Naive thymus-derived CD4-positive, alpha-beta T cell (primary cell): ENCODE results near the gene NSDHL. TPM values are rescaled to one million over a fixed set of nuclear protein-coding genes. Genes with fewer than 3 reads are reported as not detected.

Experiments used
- ATAC-seq: fragments of 150-1000 bp; cut with Tn5 transposase; 2 replicates; pipeline ENCODE4 v1.10.0; 2021; ENCODE audit warnings: mild to moderate bottlenecking, moderate library complexity
- CTCF ChIA-PET: fragments of 350-600 bp; sonication (Branson Sonifier 250); formaldehyde crosslinking; loops from one replicate; lab custom pipeline; 2021; ENCODE audit warnings: antibody characterized with exemption; lab: Charles Lee
- POLR2A ChIA-PET: fragments of 350-600 bp; sonication (Branson Sonifier 250); formaldehyde crosslinking; loops from one replicate; lab custom pipeline; 2021; ENCODE audit warnings: antibody characterized with exemption, inconsistent platforms; lab: Charles Lee
- DNase-seq, 9 donors: peaks; one replicate each; pipeline versions ENCODE4 v3.0.0 to v3.0.0-alpha.2; 2020 to 2022; ENCODE audit warnings: mixed read lengths in 1 of 9
- H3K27ac ChIP-seq: one replicate; pipeline ENCODE4 v1.7.0; 2013; ENCODE audit warnings: mild to moderate bottlenecking, low read depth, low read length, moderate library complexity
- H3K27me3 ChIP-seq, 2 donors: one replicate each; pipeline ENCODE4 v1.7.0; 2013; ENCODE audit warnings: low read length in 2 of 2, mild to moderate bottlenecking in 2 of 2, moderate library complexity in 2 of 2; ENCODE audit not compliant: control insufficient read depth in 2 of 2, insufficient read depth in 2 of 2
- H3K36me3 ChIP-seq, 3 experiments: 1 replicate in 2 of 3; 2 replicates in 1 of 3; pipeline ENCODE4 v1.7.0; 2013; ENCODE audit warnings: low read length in 3 of 3, mild to moderate bottlenecking in 3 of 3, moderate library complexity in 1 of 3; ENCODE audit not compliant: insufficient read depth in 3 of 3, control insufficient read depth in 2 of 3
- H3K4me1 ChIP-seq, 2 donors: one replicate each; pipeline ENCODE4 v1.7.0; 2013; ENCODE audit warnings: low read length in 2 of 2, mild to moderate bottlenecking in 2 of 2, moderate library complexity in 1 of 2; ENCODE audit not compliant: control insufficient read depth in 2 of 2, insufficient read depth in 2 of 2
- H3K4me3 ChIP-seq: 2 replicates; pipeline ENCODE4 v1.7.0; 2013; ENCODE audit warnings: mild to moderate bottlenecking, low read length
- H3K9me3 ChIP-seq, 3 experiments: 1 replicate in 2 of 3; 2 replicates in 1 of 3; pipeline ENCODE4 v1.7.0; 2013; ENCODE audit warnings: low read length in 3 of 3; ENCODE audit not compliant: control insufficient read depth in 2 of 3
- H3K27ac Mint-ChIP-seq, 9 donors: one replicate each; pipeline ENCODE4 v1.8.0; 2020 to 2022; ENCODE audit warnings: mixed read lengths in 9 of 9, mild to moderate bottlenecking in 8 of 9, moderate library complexity in 5 of 9, inconsistent platforms in 2 of 9
- H3K27me3 Mint-ChIP-seq, 5 donors: one replicate each; pipeline ENCODE4 v1.8.0; 2021 to 2022; ENCODE audit warnings: mixed read lengths in 5 of 5, mild to moderate bottlenecking in 1 of 5
- H3K36me3 Mint-ChIP-seq, 5 donors: one replicate each; pipeline ENCODE4 v1.8.0; 2020 to 2022; ENCODE audit warnings: mixed read lengths in 5 of 5, mild to moderate bottlenecking in 3 of 5, inconsistent platforms in 1 of 5
- H3K4me1 Mint-ChIP-seq, 7 donors: one replicate each; pipeline ENCODE4 v1.8.0; 2020 to 2022; ENCODE audit warnings: mixed read lengths in 7 of 7, mild to moderate bottlenecking in 3 of 7, inconsistent platforms in 1 of 7
- H3K4me3 Mint-ChIP-seq, 10 donors: one replicate each; pipeline ENCODE4 v1.8.0; 2020 to 2022; ENCODE audit warnings: mild to moderate bottlenecking in 10 of 10, mixed read lengths in 10 of 10, moderate library complexity in 6 of 10, inconsistent platforms in 2 of 10
- H3K9me3 Mint-ChIP-seq, 11 donors: one replicate each; pipeline ENCODE4 v1.8.0; 2020 to 2022; ENCODE audit warnings: mixed read lengths in 11 of 11, mild to moderate bottlenecking in 4 of 11, inconsistent platforms in 1 of 11, moderate library complexity in 1 of 11
- intact Hi-C, 2 donors: fragments of 100-400 bp; cut with micrococcal nuclease; formaldehyde crosslinking; loops; one replicate each; pipeline ENCODE4 v1.15.1; 2023
- polyA plus RNA-seq, 2 donors: library from polyadenylated mRNA; unstranded; fragments of 300-500 nt; fragmentation: Illumina TruSeq; gene quantifications; one replicate each; pipeline ENCODE4 v1.2.3, GENCODE V29; 2021
- total RNA-seq, 6 experiments: library from RNA in 5 of 6; stranded (reverse) in 5 of 6; gene quantifications; 1 replicate in 5 of 6; 2 replicates in 1 of 6; pipeline ENCODE4 v1.2.3 and lab custom pipeline; 2021 to 2026

NSDHL gene
- total and polyA plus RNA-seq, 7 experiments from 2014 or later, result 3.3 to 14.6 (median 7.2) TPM

DNA sequence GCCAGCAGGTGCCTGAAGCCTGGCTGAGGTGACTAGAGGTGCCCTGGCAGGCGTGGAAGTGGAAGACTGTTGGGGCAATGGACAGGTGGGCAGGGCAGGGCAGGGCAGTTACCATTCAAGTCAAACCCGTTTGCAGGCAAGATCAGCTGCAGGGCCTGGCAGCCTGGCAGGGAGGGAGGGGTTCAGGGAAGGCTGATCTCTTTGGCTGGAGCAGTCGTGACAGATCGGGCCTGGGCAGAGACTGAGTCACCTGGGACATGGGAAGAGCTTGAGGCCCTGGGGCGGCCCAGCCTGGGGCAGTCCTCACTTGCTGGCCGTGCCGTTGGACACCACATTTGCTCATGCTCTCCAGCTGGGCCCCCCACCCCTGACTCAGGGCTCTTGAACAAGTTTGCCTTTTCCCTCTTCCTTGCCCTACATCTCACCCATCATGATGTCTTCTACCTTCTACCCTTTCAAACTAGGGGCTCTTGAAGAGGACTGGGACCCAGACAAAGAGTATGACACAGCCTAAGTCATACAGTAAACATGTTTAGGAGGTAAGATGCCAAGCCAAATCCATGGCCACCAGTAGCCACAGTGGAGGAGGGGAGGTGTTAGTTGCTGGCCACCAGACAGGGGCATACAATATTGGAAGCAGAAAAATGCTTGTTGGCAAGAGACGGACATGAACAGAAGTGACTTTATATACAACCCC lies 65.0 kb downstream of the NSDHL start:
- no peaks in the 10 kb centered on the region for H3K9me3 ChIP-seq
- DNase-seq (no peak), ATAC-seq (no peak)
- H3K36me3 ChIP-seq, result no peaks in the 10 kb centered on the region
- no peaks in the 10 kb centered on the region for H3K27me3 ChIP-seq
- CTCF ChIA-PET, result no interaction called here
- no peak overlapping the region for H3K27ac Mint-ChIP-seq
- no peaks in the 10 kb centered on the region for H3K36me3 Mint-ChIP-seq
- H3K4me1 Mint-ChIP-seq, result peaks cover 0 to 8% (median 4%) of the 10 kb centered on the region in 7 donors
- H3K27ac ChIP-seq, result no peak overlapping the region
- no peak overlapping the region for H3K4me3 ChIP-seq
- peaks cover 15 to 24% (median 17%) of the 10 kb centered on the region in 5 donors for H3K27me3 Mint-ChIP-seq
- intact Hi-C loops, result no loop called here
- no peaks in the 10 kb centered on the region for H3K9me3 Mint-ChIP-seq
- H3K4me3 Mint-ChIP-seq, result no peak overlapping the region
- POLR2A ChIA-PET, result no interaction called here
- no peaks in the 10 kb centered on the region for H3K4me1 ChIP-seq

DNA sequence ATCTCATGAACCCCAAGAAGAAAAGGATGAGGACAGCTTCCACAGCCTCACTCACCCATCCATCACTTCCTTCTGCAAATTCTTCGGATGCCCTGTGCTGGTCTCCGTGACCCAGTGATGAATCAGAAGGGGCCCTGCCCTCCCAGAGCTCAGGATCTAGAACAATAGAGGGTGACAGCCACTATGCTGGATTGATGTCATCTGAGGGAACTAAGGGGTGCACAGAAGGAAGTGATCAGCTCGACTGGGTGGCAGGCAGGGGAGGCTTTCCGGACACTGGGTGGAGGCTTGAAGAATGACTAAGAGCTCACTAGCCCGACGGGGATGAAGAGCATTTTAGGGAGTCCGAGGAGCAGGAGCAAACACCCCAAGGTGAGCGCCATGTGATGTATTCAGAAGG lies 65.6 kb downstream of the NSDHL start:
- no peak overlapping the region for H3K4me3 ChIP-seq
- H3K9me3 ChIP-seq, result no peaks in the 10 kb centered on the region
- ChIA-PET CTCF (no interaction called here), POLR2A (no interaction called here)
- Mint-ChIP-seq H3K27me3 (peaks cover 11 to 20% (median 13%) of the 10 kb centered on the region in 5 donors), H3K27ac (no peak overlapping the region), H3K4me1 (peaks cover 0 to 8% (median 0%) of the 10 kb centered on the region in 7 donors), H3K4me3 (peak overlapping the region in 4 of 10 donors; percentile 12 to 74 (median 56)), H3K9me3 (no peaks in the 10 kb centered on the region), H3K36me3 (no peaks in the 10 kb centered on the region)
- peak; percentile 63 for ATAC-seq
- no peaks in the 10 kb centered on the region for H3K4me1 ChIP-seq
- no peaks in the 10 kb centered on the region for H3K27me3 ChIP-seq
- H3K27ac ChIP-seq, result no peak overlapping the region
- intact Hi-C loops, result no loop called here
- no peak for DNase-seq
- H3K36me3 ChIP-seq, result no peaks in the 10 kb centered on the region

GRCh38 chrX:152897222-152898131 lies 66.6 kb downstream of the NSDHL start, which contains the start of gene ZNF185:
ZNF185 (plus strand) TSS chrX:152898067; CDS start chrX:152914490, 16,423 bp downstream.
- POLR2A ChIA-PET, result no interaction called here
- no peak for DNase-seq
- no peak for ATAC-seq
- no peak within 1 kb of the TSS for H3K27ac ChIP-seq
- no peaks in the 10 kb centered on the region for H3K36me3 ChIP-seq
- H3K27me3 Mint-ChIP-seq, result peaks cover 11 to 20% (median 14%) of the 10 kb centered on the region in 5 donors
- no peak within 1 kb of the TSS for H3K4me3 ChIP-seq
- H3K9me3 ChIP-seq, result no peaks in the 10 kb centered on the region
- no peaks in the 10 kb centered on the region for H3K9me3 Mint-ChIP-seq
- intact Hi-C loops, result no loop called here
- H3K4me1 Mint-ChIP-seq, result peaks cover 0 to 8% (median 0%) of the 10 kb centered on the region in 7 donors
- no peaks in the 10 kb centered on the region for H3K4me1 ChIP-seq
- peak within 1 kb of the TSS in 6 of 10 donors; percentile 9 to 74 (median 34) for H3K4me3 Mint-ChIP-seq
- no peaks in the 10 kb centered on the region for H3K36me3 Mint-ChIP-seq
- no peak within 1 kb of the TSS for H3K27ac Mint-ChIP-seq
- H3K27me3 ChIP-seq, result no peaks in the 10 kb centered on the region
- CTCF ChIA-PET, result no interaction called here

- intact Hi-C loops, result no loop called here
- H3K4me1 Mint-ChIP-seq, result peaks cover 0 to 8% (median 0%) of the 10 kb centered on the region in 7 donors
- no peaks in the 10 kb centered on the region for H3K27me3 ChIP-seq
- H3K27ac Mint-ChIP-seq, result no peak overlapping the region
- H3K27me3 Mint-ChIP-seq, result peaks cover 11 to 20% (median 14%) of the 10 kb centered on the region in 5 donors
- ChIA-PET POLR2A (no interaction called here), CTCF (no interaction called here)
- no peak for DNase-seq
- no peaks in the 10 kb centered on the region for H3K9me3 Mint-ChIP-seq
- no peaks in the 10 kb centered on the region for H3K4me1 ChIP-seq
- ATAC-seq, result no peak
- no peak overlapping the region for H3K27ac ChIP-seq
- no peaks in the 10 kb centered on the region for H3K9me3 ChIP-seq
- no peaks in the 10 kb centered on the region for H3K36me3 Mint-ChIP-seq
- no peak overlapping the region for H3K4me3 ChIP-seq
- H3K4me3 Mint-ChIP-seq, result peak overlapping the region in 1 of 10 donors; percentile 44
- H3K36me3 ChIP-seq, result no peaks in the 10 kb centered on the region
These were observed 67.6 kb downstream of the NSDHL start for GRCh38 chrX:152898442-152898841.

DNA sequence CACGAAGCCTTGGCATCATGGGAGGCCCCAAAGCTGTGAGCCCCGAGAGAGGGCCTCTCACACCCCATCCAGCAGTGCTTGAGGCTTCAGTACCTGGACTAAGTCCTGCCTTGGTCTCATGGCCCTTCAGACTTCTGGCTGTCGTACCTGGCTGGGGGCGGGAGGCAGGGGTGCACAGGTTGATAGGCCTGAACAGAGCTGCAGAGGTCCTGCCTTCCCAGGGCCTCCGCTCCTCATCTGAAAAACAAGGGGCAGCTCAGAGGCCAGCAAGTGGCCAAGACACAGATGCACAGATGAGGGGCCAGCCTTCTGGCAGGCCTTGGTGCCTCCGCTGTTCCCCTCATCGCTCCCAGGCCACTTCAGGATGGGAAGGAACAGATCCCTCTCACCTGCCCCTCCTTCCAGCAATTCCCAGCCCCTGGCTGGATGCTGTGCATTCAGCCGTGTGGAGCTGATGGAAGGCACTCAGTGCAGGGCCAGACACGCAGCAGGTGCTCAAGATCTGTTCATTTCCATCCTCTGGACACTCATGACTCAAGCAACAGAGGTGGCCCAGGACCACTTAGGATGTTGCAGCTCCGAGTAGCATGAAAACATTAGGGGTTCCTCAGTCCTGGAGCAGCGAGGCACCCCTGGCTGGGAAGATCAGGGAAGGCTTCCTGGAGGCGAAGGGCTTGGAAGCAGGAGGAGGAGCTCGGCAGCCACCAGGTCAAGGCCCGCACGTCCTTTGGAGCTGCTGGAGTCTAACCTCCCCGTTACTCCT lies 68.4 kb downstream of the NSDHL start:
- no peak for ATAC-seq
- Mint-ChIP-seq H3K27me3 (peaks cover 11 to 20% (median 14%) of the 10 kb centered on the region in 5 donors), H3K4me1 (peaks cover 0 to 8% (median 0%) of the 10 kb centered on the region in 7 donors), H3K27ac (no peak overlapping the region), H3K36me3 (no peaks in the 10 kb centered on the region), H3K4me3 (no peak overlapping the region), H3K9me3 (no peaks in the 10 kb centered on the region)
- CTCF ChIA-PET, result no interaction called here
- intact Hi-C loops, result no loop called here
- POLR2A ChIA-PET, result no interaction called here
- Histone ChIP-seq H3K4me1 (no peaks in the 10 kb centered on the region), H3K4me3 (no peak overlapping the region), H3K27me3 (no peaks in the 10 kb centered on the region), H3K9me3 (no peaks in the 10 kb centered on the region), H3K27ac (no peak overlapping the region), H3K36me3 (no peaks in the 10 kb centered on the region)
- DNase-seq, result no peak

DNA sequence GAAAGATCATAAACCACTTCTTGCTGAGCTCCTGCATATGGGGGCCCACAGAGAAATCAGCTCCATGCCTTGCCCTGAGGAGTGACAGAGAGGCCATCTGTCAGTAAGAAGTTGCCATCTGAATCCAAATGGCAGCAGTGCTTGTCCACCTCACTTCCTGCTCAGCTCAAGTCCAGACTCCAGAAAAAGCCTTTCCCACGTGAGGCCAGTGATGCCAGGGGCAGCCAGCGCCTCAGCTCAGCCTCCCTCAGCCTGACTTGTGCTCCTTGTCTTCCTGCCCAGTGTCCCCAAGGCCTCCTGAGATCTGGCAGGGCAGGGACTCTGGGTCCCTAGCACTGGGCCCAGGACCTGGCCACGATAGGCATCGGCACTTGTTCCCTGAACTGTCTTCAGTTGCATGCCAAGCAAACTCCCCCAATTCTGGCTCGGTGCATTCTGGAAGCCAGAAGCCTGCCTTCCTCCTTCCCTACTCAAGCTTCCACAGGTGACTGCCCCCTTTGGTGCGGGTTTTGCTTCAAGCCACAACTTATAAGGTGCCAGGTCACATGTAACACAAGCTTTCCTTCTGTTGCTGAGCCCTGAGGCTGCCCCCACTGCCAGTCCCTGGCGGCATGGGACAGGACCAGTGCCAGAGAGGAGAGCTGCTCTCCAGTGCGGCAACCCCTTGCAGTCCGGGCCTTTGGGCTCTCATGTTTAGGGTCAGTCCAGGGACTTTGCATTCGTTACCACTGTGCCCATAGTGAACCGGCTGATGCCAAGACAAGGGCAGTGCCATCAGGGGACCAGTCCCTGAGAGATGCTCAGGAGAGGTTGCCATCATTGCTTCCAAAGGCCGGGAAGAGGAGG lies 69.2 kb downstream of the NSDHL start:
- Mint-ChIP-seq H3K27ac (no peak overlapping the region), H3K36me3 (no peaks in the 10 kb centered on the region), H3K4me3 (no peak overlapping the region), H3K9me3 (no peaks in the 10 kb centered on the region), H3K27me3 (peaks cover 11 to 20% (median 14%) of the 10 kb centered on the region in 5 donors), H3K4me1 (peaks cover 0 to 8% (median 0%) of the 10 kb centered on the region in 7 donors)
- H3K4me3 ChIP-seq, result no peak overlapping the region
- ATAC-seq (no peak), DNase-seq (no peak)
- intact Hi-C loops, result no loop called here
- no peaks in the 10 kb centered on the region for H3K4me1 ChIP-seq
- no peak overlapping the region for H3K27ac ChIP-seq
- no peaks in the 10 kb centered on the region for H3K27me3 ChIP-seq
- H3K36me3 ChIP-seq, result no peaks in the 10 kb centered on the region
- no peaks in the 10 kb centered on the region for H3K9me3 ChIP-seq
- CTCF ChIA-PET, result no interaction called here
- POLR2A ChIA-PET, result no interaction called here
